H4 (cell line): ENCODE measurements around the gene KCTD20. TPM values are rescaled to one million over a fixed set of nuclear protein-coding genes. Genes with fewer than 3 reads are reported as not detected.

Experiments
- DNase-seq: peaks from one replicate; pipeline ENCODE4 v3.0.0-alpha.2; 2015; ENCODE audit warnings: low spot score
- total RNA-seq: library from RNA; depleted of rRNA; stranded (reverse); fragments of >200 nt; shearing (Covaris generic); gene quantifications from 2 replicates; pipeline ENCODE4 v1.2.3, GENCODE V29; 2014

KCTD20 gene
- total RNA-seq, 1 experiment from 2014 or later = 68.5 TPM

DNA sequence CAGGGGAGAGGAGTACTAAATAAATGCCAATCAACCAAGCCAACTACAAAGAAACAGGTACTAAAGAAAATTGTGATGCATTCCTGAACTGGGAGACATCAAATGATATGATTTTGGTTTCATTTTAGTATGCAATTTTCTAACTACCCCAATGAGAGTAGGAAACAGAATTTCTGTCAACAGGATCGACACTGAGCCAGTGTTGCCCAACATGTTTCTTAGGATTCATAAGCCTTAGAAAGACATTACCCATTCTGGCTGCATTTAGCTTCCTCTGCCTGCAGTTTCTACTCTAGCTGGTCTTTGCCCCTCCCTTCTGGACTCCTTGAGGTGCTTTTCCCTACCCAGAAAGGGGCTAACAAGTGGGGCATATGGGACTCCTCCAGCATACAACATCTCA, 49.8 kb downstream of the KCTD20 start:
- DNase-seq = no peak

DNA sequence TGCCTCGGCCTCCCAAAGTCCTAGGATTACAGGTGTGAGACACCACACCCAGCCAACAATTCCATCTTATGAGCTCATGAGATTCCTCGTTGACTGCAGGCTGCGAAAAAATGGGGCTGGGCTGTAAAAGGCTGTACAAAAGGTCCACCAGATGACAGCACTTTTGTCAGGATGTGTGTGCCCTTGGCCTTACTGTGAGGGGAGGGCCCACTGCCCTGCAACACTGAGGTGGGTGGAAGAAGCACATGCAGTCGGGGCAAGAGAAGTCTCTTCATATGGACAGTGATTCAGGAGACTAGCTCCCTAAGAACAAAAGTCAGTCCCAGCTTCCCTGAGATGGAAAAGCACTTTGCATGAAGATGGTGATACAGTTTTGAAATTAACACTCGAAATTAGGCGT, 50.5 kb downstream of the KCTD20 start:
- no peak for DNase-seq

DNA sequence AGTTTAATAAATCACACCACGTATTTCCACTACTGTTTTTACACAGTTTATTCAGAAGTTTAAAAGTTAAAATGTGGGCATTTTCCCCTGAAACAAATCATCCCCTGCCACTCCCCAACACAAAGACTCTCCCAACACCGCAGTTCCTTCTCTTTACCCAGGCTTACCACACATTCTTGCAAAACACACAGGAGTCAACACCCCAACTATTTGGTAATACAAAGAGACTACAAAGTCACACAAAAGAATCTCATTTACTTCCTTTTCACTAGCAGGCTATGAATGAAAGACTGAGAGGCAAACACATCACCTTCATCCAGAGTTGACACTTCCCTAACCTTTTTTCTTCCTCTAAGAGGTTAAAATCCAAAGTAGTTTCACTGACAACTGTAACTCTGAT, 51.1 kb downstream of the KCTD20 start:
- no peak for DNase-seq

DNA sequence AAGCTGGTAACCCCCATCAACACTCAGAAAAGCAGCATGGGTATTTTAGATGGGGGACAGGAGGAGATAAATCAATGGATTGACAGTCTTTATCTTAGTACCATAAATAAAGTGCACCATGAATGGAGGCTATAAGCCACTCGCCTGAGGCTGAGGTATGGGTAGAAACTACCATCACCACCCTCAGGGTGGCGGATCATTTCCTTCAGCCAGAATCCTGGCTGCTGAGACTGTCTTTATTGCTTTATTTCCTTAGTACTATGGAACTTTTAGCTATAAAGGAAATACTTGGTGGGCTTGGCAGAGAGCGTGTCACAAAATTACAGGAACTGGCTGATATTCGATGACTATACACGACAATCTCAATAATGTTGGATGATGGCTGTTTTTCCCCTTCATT, 52.3 kb downstream of the KCTD20 start:
- no peak for DNase-seq

DNA sequence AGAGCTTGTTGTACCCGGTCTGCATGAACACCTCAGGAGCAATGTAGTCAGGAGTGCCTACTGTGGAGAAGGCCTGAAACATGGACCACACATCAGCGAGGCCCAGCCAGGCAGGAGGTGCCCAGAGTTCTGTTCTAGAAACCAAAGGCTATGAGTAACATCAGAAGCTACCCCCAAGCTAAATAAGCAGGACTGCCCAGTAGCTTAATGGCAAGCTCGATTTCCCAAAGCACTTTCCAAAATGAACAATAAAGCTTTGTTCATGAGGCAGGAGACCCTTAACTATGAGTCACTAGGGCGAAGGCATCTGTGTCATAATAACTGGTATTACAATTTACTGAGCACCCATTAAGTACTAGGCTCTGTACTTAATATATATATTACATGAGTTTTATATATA, 57.1 kb downstream of the KCTD20 start:
- DNase-seq = no peak

DNA sequence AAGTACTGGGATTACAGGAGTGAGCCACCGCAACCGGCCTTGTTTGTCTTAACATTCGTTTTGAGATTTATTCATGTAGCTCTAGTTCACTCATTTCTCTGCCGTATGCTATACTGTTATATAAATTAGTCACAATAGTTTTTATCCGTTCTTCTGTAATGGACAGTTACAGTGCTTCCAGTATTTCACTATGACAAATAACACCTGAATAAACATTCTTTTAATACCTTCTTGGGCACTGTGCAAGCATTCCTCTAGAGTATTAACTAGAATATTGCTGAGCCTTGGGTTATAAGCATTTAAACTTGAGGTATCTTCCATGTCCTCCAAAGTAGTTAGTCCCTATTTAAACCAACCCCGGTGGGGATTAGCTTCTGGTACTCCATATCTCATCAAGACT, 58.9 kb downstream of the KCTD20 start:
- no peak for DNase-seq

DNA sequence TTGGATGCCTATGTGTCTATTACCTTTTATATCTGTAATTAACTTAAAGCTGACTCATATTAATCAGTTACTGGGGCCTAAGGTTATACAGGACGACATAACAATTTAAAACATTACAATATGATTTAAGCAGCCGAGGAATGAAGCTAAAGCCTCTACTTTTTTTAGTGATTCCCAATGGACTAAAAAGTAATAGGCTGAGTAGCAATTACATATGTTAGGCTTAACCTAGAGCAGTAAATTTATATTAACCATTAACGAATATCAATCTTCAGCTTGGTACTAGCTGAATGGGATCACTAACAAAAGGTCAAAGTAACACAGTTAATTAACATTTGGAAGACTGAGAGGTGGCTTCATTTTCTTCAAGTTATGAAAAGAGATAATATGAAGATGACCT, 61.4 kb downstream of the KCTD20 start:
- DNase-seq = no peak

DNA sequence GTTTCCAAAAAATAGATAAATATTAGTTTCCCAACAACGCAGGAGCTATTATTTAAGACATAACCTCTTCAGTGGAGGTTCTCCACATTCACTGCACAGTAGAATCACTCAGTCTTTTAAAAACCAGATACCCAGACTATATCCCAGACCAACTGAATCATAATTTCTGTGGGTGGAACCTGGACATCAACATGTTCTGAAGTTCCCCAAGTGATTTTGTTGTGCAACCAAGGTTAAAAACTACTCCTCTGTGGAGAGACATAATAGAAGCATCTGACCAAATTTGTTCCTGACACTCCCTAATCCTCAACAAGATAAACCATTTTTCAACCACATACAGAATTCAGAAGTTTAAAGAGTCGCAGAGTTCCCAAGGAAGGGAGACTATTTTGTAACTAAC, 62.2 kb downstream of the KCTD20 start:
- DNase-seq = no peak

DNA sequence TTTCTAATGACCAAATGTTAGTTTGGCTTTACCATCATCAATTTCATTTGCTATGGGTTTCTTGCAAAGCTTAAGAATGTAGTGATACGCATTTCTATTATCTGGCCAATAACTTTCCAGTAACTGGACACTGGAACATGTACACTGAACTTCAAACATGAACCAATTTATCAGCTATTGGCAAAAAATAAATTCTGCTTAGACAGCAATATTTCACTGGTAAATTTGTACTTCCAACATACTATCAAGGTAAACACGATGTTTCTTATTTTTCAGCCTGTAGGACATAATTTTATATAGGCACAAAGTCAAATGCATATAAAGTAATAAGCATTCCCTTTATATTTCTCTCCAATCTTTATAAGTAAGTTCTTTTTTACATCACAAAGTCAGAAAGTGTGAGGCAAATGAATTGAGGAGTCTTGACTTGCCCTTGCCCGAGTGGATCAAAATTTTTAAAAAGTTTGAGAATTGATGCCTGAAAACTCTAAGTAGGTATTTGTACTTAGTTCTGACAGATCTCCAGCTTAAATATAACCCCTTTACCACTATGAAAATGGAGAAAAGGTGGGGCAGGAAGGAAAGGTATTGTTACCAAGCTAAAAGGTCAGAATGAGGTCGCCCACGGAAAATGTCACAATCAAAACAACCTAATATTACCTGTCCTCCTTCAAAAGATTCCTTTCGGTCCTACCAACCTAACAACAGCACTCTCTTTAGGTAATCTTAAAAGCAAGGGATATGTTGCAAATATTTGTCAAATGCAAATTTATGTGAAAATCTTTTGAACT, 63.1 kb downstream of the KCTD20 start:
- DNase-seq = no peak

DNA sequence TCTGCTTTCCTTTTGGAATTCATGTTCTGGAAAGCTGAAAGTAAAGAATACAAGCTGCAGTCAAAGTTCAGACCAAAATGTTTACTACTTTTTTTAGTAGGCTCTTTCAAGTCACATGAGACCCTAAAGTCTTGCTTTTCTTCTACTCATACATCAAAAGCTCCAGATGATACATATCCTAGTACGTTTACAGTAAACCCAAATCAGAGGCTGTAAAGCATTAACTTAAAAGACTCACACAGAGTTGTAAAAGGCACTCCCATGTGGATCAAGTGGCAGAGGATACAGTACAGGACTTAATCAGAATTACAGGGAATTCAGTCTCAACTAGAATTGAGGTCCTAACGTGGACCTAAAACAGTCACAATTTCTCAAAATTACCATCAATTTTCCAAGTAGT, 63.8 kb downstream of the KCTD20 start:
- no peak for DNase-seq

DNA sequence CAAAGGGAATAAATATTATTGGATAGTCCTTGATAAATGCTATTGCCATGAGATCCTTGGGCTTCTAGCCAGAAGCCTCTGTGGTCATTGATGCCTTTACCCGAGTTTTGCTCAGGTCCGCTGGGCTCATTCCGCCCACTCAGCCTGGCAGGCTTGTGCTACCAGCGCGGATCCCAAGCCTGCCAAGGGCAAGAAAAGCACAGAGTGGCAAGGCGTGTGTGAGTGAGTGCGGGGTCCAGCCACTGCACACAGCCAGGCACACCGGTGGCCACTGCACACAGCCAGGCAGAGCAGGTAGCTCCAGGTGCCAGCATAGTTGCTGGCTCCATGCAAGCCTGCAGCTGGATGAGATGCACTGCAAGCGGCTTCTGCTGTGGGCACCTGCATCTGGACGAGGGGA, 65.7 kb downstream of the KCTD20 start:
- DNase-seq = no peak

DNA sequence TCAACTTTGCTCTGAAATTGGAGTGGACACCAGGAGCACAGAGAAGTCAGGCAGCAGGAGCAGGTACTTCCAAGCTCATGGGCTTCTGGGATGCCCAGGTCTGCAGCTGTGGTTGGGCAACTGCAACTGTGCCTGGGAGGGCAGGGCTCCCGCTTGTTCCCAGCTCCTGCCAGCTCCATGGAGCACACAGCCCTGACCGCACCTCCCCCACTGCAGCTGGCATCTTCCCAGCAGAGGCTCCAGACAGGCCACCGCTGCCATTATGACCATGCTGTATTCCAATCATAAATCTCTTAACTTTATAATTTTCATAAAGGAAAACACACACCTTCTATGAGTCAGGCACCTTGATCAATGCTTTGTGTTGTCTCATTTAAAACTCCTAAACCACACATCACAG, 67.6 kb downstream of the KCTD20 start:
- DNase-seq = no peak

DNA sequence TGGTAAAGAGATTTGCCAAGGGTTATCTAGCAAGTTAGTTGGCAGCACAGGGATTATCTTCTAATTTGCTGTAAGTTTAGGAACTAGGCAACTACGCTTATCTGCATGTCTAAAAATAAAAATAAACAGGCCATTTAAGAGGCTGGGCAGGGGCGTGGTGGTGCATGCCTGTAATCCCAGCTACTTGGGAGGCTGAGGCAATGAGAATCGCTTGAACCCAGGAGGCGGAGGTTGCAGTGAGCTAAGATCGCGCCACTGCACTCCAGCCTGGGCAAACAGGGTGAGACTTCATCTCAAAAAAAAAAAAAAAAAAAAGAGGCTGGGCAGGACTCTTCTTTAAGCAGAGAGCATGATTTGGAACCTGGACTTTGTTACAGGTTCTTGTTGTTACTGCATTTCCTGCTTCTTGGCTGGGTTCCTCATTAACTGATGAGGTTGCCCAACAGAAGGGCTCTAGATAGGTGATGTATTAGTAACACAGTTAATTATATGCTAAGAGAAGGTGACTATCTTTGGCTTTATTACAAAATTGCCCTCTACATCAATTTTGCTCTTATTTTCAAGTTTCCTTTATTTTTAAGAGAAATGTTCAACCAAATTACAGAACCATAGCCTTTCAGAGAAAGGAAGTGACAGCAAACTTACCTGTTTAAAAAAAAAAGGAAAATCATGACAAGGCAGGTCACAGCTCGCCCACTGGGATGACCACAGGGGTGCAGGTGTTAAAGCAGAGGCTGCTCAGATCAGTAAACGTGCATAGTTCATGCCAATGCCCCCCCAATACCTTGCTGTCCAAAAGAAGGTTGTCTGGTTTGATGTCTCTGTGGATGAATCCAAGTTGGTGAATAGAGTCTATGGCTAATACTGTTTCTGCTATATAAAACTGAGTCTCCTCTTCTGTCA, 72.0 kb downstream of the KCTD20 start:
- DNase-seq = no peak

DNA sequence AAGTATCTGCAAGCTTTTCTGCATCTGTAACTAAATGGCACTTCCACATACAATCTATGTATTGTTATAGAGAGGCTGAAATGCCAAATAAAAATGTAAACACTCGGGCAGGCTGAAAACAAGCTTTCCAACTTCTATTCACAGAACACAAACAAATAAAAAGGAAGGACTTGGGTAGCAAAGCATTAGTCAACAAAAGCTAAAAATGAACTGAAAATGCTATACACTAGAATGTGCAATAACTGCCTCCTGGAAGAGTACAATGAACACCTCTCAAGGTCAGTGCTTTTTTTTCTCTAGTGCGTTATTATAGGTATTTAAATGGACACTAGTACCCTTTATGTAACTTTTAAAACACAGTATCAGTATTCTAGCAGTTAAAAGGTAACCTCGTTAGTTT, 73.0 kb downstream of the KCTD20 start:
- DNase-seq = no peak

DNA sequence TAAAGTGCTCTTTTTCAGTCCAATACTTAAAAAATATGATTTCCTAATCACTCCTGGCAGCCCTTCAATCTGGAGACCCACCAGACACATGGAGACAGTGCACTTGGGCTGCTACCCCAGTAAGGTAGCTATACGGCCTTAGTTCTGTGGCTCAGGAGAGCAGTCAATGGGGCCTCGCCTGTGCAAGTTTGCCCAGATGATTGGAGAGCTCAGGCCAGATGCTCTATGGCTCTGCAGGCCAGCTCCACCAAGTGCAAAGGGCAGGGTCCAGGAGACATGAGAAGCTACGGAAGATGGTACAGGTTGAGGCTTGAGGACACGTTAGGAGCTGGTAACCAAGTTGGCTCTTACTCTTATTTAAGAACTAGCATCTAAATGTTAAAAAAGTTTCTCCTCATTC, 73.8 kb downstream of the KCTD20 start:
- no peak for DNase-seq

DNA sequence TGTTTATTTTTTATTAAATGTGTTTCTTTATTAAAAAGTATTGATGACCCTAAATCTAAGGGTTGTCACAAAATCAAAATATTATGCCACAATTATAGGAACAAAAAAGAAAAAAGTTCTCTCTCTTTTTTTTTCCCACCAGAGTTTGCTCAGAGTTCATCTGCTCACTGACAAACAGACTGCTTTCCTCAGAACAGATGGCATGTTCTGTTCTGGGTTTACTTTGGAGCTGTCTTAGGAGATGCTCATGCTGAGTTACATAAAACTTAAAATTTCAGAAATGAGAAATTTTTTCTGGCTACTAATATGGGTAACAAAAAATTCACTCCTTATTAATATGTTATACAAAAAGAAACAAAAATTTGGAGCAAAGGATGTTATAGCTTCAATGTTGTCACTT, 74.2 kb downstream of the KCTD20 start:
- DNase-seq = no peak

DNA sequence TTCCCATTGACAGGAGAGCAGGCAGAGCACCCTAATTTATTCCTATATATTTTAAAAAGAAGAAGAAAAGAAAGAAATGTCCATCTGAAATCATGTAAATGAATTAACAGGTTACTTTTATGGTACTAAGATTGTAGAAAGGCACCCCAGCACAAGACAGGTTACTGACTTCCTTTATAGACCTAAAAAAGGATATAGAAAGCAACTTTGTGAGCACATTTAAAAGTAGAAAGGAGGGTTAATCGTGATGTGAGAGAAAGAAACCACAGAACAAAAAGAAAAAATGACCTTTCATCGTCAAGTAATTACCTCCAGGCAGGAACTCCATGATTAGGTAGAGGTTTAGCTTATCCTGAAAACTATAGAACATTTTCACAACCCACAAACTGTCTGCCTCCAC, 74.6 kb downstream of the KCTD20 start:
- DNase-seq = no peak

DNA sequence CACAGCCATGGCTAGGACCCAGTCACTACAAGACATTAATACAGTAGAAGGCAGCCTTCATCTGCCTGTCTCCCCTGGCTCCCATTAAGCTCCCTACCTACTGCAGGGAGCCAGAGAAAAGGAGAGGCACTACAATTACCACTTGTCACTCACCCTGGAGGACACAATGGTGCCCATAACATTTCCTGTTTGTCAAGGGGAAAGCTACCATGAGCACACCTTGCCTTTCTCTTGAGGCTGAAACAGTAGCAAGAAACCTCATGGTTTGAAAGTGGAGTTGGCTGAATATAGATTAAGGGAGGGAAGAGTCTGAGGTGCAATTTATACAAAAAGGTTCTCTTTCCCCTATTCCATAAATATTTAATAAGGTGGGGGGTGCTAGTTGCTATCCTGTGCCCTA, 76.6 kb downstream of the KCTD20 start:
- DNase-seq = no peak

DNA sequence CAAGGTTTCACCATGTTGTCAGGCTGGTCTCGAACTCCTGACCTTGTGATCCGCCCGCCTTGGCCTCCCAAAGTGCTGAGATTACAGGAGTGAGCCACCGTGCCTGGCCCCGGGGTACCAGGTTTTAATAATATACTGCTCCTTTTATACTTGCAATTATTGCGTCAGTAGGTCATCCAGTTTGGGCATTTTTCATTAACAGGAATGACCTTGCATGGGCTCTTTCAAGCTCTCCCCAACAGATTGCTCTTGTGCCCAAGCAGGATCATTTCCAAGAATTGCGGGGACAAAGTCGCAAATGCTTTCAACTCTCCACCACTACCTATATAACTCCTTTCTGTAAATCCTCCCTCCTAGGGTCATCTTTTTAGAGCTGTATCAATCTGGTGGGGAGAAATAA, 80.7 kb downstream of the KCTD20 start:
- no peak for DNase-seq

DNA sequence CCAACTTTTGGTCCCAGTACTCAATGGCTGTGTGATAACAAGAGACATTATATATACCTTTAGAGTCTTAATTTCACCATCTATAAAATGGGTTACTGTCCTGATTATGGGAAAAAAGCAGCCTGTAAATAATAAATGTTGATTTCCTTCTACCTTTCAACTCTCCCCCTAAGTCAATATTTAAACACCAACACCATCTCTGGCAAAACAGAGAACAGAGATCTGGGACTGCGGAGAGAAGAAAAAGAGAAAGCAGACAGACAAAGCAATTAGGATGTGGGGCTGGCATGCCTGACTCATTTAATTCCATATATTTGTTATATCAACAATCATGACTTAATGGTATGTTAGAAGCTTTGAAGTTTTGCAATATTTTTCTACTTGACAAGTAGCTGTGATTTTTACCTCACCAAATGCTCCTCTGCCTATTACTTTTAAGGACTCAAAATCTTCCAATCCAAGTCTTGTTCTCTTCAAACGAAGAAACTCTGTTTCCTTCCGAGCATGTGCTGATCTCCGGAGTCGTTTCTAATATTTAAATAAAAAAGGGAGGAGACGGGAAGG, 81.2 kb downstream of the KCTD20 start:
- DNase-seq = no peak

DNA sequence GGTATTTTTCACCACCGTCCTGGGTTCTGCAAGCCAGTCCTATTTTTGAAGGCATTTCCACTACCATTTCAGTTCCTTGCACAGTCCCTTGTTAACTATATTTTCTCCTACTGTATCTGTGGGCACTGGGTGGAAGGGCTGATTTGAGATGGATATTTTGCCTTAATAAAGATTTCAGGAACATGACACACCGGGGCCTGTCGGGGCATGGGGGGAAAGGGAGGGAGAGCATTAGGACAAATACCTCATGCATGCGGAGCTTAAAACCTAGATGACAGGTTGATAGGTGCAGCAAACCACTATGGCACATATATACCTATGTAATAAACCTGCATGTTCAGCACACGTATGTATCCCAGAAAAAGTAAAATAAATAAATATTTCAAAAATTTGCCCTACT, 82.1 kb downstream of the KCTD20 start:
- DNase-seq = no peak

DNA sequence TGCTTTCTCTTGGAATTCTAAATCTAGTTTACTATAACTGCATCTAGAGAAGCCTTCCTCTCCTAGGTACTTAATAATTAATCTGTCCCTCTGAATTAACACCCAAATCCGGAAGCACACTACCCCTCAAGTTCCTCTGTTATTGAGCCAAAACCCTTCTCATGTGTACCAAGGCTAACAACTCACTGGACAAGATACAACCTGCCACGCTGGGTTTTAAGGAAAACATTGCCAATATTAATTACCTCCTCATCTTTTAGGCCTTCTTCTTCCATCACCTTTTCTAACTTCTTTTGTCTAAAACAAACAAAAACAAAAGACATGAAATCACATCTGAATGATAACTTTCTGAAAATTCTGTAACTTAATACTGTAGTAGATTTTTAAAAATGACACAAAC, 82.5 kb downstream of the KCTD20 start:
- DNase-seq = no peak

DNA sequence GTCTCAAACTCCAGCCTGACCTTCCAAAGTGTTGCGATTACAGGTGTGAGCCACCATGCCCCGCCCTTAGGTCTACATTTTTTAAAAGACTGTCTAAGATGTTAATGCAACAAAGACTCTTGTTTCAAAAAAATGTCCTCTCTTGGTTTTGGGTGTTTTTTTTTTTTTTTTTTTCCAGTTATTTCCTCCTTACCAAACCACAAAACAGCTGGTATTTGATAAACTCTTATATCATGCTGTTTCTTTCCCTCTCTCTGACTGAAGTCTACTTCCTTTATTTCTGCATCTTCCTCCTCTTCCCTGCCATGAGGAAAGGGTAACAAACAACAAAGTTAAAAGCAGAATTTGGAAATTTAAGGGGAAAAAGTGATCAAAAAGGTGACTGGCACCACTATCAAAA, 83.3 kb downstream of the KCTD20 start:
- no peak for DNase-seq
